ENCODE data around the gene WLS.

DNA sequence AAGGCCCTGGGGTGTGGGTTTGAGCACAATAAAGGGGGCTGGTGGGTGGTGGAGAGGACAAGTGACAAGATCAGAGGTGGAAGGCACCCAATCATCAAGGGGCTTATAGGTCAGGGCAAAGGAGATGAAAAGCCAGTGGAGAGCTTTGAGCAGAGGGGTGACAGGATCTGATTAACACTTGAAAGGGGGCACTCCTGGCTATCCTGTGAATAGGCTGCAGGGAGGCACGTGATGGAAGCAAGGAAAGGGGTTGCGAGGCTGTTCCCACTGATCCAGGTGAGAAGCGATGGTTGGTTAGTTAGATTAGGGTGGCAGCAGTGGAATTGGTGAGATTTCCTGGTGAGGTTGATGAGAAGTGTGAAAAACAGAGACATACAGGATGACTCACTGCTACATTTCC lies 80.6 kb downstream of the WLS start:
- TF ChIP-seq, protein P1, sequence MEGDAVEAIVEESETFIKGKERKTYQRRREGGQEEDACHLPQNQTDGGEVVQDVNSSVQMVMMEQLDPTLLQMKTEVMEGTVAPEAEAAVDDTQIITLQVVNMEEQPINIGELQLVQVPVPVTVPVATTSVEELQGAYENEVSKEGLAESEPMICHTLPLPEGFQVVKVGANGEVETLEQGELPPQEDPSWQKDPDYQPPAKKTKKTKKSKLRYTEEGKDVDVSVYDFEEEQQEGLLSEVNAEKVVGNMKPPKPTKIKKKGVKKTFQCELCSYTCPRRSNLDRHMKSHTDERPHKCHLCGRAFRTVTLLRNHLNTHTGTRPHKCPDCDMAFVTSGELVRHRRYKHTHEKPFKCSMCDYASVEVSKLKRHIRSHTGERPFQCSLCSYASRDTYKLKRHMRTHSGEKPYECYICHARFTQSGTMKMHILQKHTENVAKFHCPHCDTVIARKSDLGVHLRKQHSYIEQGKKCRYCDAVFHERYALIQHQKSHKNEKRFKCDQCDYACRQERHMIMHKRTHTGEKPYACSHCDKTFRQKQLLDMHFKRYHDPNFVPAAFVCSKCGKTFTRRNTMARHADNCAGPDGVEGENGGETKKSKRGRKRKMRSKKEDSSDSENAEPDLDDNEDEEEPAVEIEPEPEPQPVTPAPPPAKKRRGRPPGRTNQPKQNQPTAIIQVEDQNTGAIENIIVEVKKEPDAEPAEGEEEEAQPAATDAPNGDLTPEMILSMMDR (IDR thresholded peaks at IDR 0.05) = no peak
- TF ChIP-seq ZFX (IDR thresholded peaks at IDR 0.05; ENCODE audit: borderline replicate concordance) = no peak

Data from 22Rv1 (cell line).